Naive B cell (primary cell): ENCODE results near the gene KDM7A. TPM values are rescaled to one million over a fixed set of nuclear protein-coding genes. Genes with fewer than 3 reads are reported as not detected.
A peak's percentile ranks its signal among the peaks of the same experiment; 100 is the strongest.

Experiments
- ATAC-seq, 2 donors: fragments of 150-1000 bp; cut with Tn5 transposase; 2 replicates each; pipeline ENCODE4 v1.10.0; 2021; ENCODE audit warnings: low read depth in 2 of 2, mild to moderate bottlenecking in 2 of 2, moderate library complexity in 2 of 2
- DNase-seq: peaks from one replicate; pipeline ENCODE4 v3.0.0; 2022
- H3K27ac Mint-ChIP-seq, 6 donors: one replicate each; pipeline ENCODE4 v1.8.0; 2020 to 2022; ENCODE audit warnings: mild to moderate bottlenecking in 6 of 6, mixed read lengths in 6 of 6, moderate library complexity in 5 of 6, inconsistent platforms in 2 of 6
- H3K27me3 Mint-ChIP-seq, 3 donors: one replicate each; pipeline ENCODE4 v1.8.0; 2021 to 2022; ENCODE audit warnings: mixed read lengths in 3 of 3, mild to moderate bottlenecking in 1 of 3
- H3K36me3 Mint-ChIP-seq, 2 donors: one replicate each; pipeline ENCODE4 v1.8.0; 2020 to 2022; ENCODE audit warnings: mixed read lengths in 2 of 2, inconsistent platforms in 1 of 2, mild to moderate bottlenecking in 1 of 2
- H3K4me1 Mint-ChIP-seq, 3 donors: one replicate each; pipeline ENCODE4 v1.8.0; 2020 to 2022; ENCODE audit warnings: mixed read lengths in 3 of 3, inconsistent platforms in 1 of 3, mild to moderate bottlenecking in 1 of 3, moderate library complexity in 1 of 3
- H3K4me3 Mint-ChIP-seq, 8 donors: one replicate each; pipeline ENCODE4 v1.8.0; 2020 to 2022; ENCODE audit warnings: mild to moderate bottlenecking in 8 of 8, mixed read lengths in 8 of 8, moderate library complexity in 8 of 8, inconsistent platforms in 2 of 8
- H3K9me3 Mint-ChIP-seq, 7 donors: one replicate each; pipeline ENCODE4 v1.8.0; 2020 to 2022; ENCODE audit warnings: mixed read lengths in 7 of 7, mild to moderate bottlenecking in 5 of 7, inconsistent platforms in 2 of 7, moderate library complexity in 1 of 7
- polyA plus RNA-seq, 6 donors: library from polyadenylated mRNA; unstranded; fragments of 300-500 nt; fragmentation: Illumina TruSeq; gene quantifications; one replicate each; pipeline ENCODE4 v1.2.3, GENCODE V29; 2021; ENCODE audit warnings: low read depth in 6 of 6

The KDM7A gene
- polyA plus RNA-seq, 6 donors from 2014 or later: 5.8 to 10.1 (median 8.9) TPM

DNA sequence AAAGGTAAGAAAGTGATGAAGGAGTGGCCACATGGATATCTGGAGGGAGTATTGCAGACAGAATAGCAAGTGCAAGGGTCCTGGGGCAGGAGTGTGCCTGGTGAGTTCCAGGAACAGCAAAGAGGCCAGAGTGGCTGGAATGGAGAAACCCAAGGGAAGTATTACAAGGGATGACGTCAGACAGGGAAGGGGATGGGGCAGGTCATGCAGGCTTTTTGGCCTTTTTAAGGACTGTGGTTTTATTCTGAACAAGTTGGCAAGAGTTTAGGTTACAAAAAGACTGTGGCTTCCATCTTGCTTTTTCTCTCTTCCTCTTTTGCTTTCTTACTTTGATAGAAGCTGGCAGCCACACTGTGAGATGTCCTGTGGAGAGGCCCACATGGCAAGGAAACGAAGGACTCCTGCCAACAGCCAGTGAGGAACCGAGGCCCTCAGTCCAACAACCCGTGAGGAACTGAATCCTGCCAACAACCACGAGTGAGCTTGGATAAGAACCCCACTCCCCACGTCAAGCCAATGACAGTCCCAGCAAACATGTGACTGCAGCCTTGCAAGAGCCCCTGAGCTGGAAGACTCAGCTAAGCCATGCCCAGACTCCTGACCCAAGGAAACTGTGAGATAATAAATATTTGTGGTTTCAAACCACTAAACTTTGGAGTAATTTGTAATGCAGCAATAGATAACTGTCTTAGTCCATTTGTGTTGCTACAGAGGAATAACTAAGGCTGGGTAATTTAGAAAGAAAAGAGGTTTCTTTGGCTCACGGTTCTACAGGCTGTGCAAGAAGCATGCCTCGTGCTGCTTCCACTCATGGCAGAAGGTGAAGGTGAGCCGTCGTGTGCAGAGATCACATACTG lies 19.8 kb upstream of the KDM7A start:
- H3K4me1 Mint-ChIP-seq: peaks cover 3 to 18% (median 8%) of the 10 kb centered on the region in 3 donors
- ATAC-seq (no peak), DNase-seq (no peak)
- no peak overlapping the region for H3K4me3 Mint-ChIP-seq
- H3K27me3 Mint-ChIP-seq: peaks cover 0 to 11% (median 4%) of the 10 kb centered on the region in 3 donors
- H3K27ac Mint-ChIP-seq: peak overlapping the region in 4 of 6 donors; percentile 12 to 79 (median 38)
- H3K36me3 Mint-ChIP-seq: peaks cover 0 to 10% of the 10 kb centered on the region in 2 donors
- H3K9me3 Mint-ChIP-seq: peaks cover 2 to 8% (median 4%) of the 10 kb centered on the region in 7 donors

DNA sequence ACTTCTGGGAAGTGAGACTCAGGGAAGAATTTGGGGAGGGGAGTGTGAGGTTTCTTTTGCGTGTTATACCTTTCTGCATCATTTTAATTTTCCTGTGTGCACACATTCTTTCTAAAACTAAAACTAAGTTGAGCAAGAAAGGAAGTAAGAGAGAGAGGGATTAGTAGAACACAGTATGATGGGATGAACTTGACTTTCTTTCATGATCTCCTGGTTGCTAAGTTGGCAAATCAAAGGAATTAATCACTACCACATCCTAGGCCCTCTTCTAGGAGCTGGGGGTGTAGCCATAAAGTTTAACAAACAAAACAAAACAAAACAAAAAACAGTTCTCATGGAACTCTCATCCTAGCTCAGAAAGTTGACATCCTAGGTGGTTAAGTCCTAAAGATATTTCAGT lies 19.1 kb upstream of the KDM7A start:
- no peak for ATAC-seq
- Mint-ChIP-seq H3K27me3 (peaks cover 0 to 6% (median 0%) of the 10 kb centered on the region in 3 donors), H3K27ac (peak overlapping the region in 2 of 6 donors; percentile 6 to 79), H3K9me3 (peaks cover 2 to 8% (median 4%) of the 10 kb centered on the region in 7 donors), H3K36me3 (peaks cover 0 to 10% of the 10 kb centered on the region in 2 donors), H3K4me1 (peaks cover 3 to 18% (median 8%) of the 10 kb centered on the region in 3 donors), H3K4me3 (no peak overlapping the region)
- no peak for DNase-seq

DNA sequence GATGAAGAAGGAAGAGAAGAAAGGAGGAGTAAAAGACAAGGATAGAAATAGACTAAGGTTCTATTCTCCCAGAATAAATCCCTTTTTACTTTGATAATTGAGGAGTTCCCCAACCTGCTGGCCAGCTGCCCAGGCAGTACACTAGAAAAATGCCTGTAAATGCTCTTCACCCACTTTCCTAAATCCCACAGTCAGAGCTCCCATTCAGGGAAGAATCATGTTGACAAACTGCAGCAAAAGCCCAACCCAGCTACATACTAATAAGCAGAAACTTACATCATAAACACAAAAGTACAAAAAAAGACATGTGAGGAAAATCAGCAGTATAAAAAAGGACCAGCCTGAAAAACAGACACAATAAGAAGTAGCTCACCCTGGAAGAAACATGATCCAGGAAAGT lies 15.8 kb upstream of the KDM7A start:
- DNase-seq (no peak), ATAC-seq (no peak)
- Mint-ChIP-seq H3K9me3 (peaks cover 2 to 8% (median 4%) of the 10 kb centered on the region in 7 donors), H3K4me3 (no peak overlapping the region), H3K27me3 (peaks cover 0 to 8% (median 0%) of the 10 kb centered on the region in 3 donors), H3K4me1 (peaks cover 13 to 26% (median 14%) of the 10 kb centered on the region in 3 donors), H3K27ac (peak overlapping the region in 3 of 6 donors; percentile 8 to 44 (median 22)), H3K36me3 (peaks cover 0 to 10% of the 10 kb centered on the region in 2 donors)

DNA sequence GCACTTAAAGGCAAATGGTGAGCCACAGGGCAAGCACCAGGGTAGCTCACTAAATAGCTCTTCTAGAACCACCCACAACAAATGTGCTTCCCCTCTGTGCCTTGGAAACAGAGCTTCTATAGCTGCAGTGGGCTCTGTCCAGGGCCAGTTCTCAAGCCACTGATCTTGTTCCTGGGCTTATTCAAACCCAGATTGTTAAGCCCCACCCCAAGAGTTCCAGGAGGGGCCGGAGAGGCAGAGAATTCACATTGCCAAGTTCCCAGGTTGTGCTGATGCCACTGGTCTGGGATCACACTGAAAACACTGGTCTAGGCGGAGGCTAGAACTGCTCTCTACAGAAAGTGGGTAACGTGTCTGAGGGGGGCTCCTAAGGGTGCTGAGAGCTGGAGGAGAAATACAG lies 15.4 kb upstream of the KDM7A start:
- ATAC-seq: no peak
- peak overlapping the region in 1 of 6 donors; percentile 62 for H3K27ac Mint-ChIP-seq
- peaks cover 0 to 8% (median 0%) of the 10 kb centered on the region in 3 donors for H3K27me3 Mint-ChIP-seq
- DNase-seq: no peak
- H3K9me3 Mint-ChIP-seq: peaks cover 2 to 8% (median 4%) of the 10 kb centered on the region in 7 donors
- no peak overlapping the region for H3K4me3 Mint-ChIP-seq
- H3K36me3 Mint-ChIP-seq: peaks cover 0 to 10% of the 10 kb centered on the region in 2 donors
- H3K4me1 Mint-ChIP-seq: peaks cover 13 to 26% (median 14%) of the 10 kb centered on the region in 3 donors

DNA sequence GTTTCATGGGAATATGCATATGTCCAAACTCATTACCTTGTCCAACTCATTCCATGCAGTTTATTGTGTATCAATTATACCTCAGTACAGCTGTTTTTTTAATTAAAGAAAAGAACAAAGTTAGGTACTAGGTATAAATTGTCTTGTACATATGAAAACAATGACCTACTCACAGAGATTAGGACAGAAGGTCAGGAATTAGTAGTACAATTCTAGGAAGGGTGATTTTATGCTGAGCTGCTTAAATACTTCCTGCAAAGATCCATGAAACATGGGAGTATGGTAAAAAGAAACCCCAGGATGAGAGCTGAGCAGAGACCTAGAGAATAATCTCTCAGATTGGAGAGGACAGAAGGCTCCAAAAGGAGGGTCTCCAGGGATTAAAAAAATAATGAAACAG lies 13.8 kb upstream of the KDM7A start:
- Mint-ChIP-seq H3K9me3 (peaks cover 0 to 2% (median 0%) of the 10 kb centered on the region in 7 donors), H3K27ac (no peak overlapping the region), H3K36me3 (no peaks in the 10 kb centered on the region), H3K4me1 (peaks cover 14 to 18% (median 17%) of the 10 kb centered on the region in 3 donors), H3K27me3 (peaks cover 0 to 16% (median 7%) of the 10 kb centered on the region in 3 donors), H3K4me3 (no peak overlapping the region)
- no peak for ATAC-seq
- DNase-seq: no peak

DNA sequence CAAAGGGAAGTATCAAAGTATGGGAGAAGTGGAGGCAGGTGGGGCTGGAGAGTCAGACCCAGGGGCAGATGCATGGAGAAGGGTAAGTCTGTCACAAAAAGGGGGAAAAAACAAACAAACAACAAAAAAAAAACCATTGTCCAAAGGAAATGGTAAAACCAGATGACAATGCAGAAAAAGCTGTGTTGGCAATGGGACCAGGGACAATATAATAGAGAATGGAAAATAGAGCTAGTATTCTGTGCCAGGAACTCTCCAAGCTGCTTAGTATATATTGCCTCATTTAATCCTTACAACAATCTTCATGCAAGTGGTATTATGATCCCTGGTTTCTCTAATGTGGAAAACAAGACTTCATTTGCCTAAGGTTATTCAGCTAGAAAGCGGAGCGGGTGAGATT lies 13.1 kb upstream of the KDM7A start:
- ATAC-seq (no peak), DNase-seq (no peak)
- Mint-ChIP-seq H3K36me3 (no peaks in the 10 kb centered on the region), H3K4me3 (no peak overlapping the region), H3K27me3 (peaks cover 0 to 16% (median 7%) of the 10 kb centered on the region in 3 donors), H3K27ac (no peak overlapping the region), H3K9me3 (no peaks in the 10 kb centered on the region), H3K4me1 (peaks cover 10 to 18% (median 11%) of the 10 kb centered on the region in 3 donors)

DNA sequence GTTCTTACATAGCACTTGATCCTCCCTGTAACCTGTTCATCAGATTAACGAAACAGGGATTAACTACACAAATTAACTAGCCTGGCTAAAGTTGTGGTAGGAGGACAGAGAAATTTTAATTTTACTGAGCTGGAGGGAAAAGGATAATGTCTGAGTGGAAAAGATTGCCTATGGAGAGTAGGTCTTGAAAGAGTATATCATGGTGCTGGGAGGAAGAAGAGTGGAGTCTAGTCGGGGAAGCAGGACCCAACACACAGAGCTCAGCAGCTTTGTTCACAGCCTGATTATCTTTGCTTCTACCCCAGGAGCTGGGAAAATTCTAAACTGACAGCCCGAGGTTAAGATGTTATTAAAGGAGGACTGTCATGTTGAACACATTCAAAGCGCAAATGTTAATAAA lies 6.1 kb upstream of the KDM7A start:
- H3K27ac Mint-ChIP-seq: no peak overlapping the region
- DNase-seq: no peak
- peaks cover 0 to 4% (median 0%) of the 10 kb centered on the region in 7 donors for H3K9me3 Mint-ChIP-seq
- ATAC-seq: no peak
- H3K27me3 Mint-ChIP-seq: peaks cover 16 to 26% (median 23%) of the 10 kb centered on the region in 3 donors
- no peaks in the 10 kb centered on the region for H3K36me3 Mint-ChIP-seq
- H3K4me1 Mint-ChIP-seq: peaks cover 15 to 20% (median 17%) of the 10 kb centered on the region in 3 donors
- H3K4me3 Mint-ChIP-seq: no peak overlapping the region

DNA sequence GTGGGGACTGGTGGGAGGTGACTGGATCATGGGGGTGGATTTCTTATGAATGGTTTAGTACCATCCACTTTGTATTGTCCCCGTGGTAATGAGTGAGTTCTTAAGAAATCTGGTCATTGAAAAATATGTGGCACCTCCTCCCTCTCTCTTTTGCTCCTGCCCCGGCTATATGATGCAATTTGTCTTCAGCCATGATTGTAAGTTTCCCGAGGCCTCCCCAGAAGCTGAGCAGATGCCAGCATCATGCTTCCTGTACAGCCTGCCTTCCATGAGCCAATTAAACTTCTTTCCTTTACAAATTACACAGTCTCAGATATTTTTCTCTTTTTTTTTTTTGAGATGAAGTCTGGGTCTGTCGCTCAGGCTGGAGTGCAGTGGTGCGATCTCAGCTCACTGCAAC lies 2.6 kb upstream of the KDM7A start:
- peaks cover 0 to 4% (median 0%) of the 10 kb centered on the region in 7 donors for H3K9me3 Mint-ChIP-seq
- no peaks in the 10 kb centered on the region for H3K36me3 Mint-ChIP-seq
- peaks cover 15 to 19% (median 19%) of the 10 kb centered on the region in 3 donors for H3K27me3 Mint-ChIP-seq
- ATAC-seq: no peak
- H3K4me3 Mint-ChIP-seq: peak overlapping the region in 3 of 8 donors; percentile 74 to 96 (median 95)
- H3K27ac Mint-ChIP-seq: peak overlapping the region in 1 of 6 donors; percentile 33
- DNase-seq: no peak
- H3K4me1 Mint-ChIP-seq: peaks cover 18 to 33% (median 31%) of the 10 kb centered on the region in 3 donors

DNA sequence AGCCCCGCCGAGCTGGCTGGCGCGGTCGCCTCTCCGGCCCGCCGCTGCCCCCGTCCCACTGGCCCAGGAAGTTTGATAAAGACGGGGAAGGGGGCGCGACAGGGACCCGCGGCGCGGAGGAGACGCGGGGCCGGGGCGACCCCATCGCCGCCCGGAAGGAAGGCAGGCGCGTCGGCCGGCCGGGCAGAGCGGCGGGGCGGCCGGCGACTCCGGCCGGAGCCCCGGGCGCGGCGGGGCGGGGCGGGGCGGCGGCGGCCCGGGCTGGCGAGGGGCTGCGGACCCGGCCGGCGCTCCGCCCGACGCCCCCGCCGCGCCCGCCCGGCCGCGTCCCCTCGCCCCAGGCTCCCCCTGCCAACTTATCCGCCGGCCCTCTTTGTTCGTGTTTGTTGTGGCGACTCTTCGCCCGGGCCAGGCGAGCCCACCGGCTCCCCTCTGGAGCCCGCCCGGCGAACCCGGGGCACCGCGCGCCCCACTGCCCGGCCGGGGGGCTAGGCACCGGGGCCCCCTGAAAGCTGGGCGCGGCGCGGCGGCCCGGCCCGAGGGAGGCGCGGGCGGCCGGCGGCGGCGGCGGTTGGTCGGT lies 571 bp downstream of the KDM7A start:
- Mint-ChIP-seq H3K27ac (peak overlapping the region in 5 of 6 donors; percentile 66 to 97 (median 93)), H3K4me3 (peak overlapping the region; percentile 86 to 97 (median 94)), H3K4me1 (peaks cover 33 to 48% (median 36%) of the 10 kb centered on the region in 3 donors), H3K36me3 (no peaks in the 10 kb centered on the region), H3K9me3 (peaks cover 0 to 4% (median 0%) of the 10 kb centered on the region in 7 donors), H3K27me3 (peaks cover 0 to 10% (median 0%) of the 10 kb centered on the region in 3 donors)
- DNase-seq: no peak
- ATAC-seq: no peak

DNA sequence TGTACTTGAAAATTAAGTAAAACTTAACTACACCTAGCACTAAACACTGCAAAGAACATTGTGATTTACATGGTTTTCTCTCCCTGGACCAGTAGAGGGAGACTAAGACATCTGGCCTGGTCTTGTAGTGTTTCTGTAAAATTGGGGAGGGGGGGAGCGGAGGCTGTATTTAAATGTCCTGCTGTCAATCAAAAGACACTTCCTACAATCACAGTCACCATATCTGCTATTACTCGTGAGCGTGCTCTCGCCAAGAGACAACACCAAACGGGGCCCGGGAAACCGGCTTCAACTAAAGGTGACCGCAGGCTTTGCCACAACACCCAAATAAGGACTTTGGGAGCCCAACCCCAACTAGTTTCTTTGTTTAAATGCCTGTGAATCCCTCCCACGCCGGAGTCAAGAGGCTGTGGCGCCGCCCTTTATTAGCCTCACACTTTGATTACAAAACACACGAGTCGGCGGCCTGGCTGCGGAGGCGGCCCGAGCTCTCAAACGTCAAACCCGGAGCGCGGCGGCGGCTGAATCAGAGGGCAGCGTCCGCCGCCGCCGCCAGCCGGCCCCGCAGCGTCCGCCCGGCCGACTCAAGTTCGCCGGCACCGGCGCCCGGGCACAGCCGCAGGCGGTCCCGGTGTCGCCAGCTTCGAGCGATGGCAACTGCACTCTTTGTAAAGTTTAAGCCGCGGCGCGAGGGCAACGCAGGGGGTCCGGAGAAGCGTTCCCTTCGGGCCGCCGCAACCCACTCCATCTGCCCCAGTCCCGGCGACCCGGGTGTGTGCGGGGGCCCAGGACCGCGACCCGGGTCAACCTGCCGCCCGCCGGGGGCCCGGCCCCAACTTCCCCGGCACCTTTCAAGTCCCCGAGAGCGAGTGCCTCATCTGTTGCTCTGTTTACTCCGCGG lies 1.3 kb downstream of the KDM7A start:
- peaks cover 0 to 4% (median 0%) of the 10 kb centered on the region in 7 donors for H3K9me3 Mint-ChIP-seq
- no peaks in the 10 kb centered on the region for H3K36me3 Mint-ChIP-seq
- ATAC-seq: peak; percentile 64
- peak overlapping the region; percentile 86 to 97 (median 94) for H3K4me3 Mint-ChIP-seq
- H3K27ac Mint-ChIP-seq: peak overlapping the region; percentile 90 to 98 (median 96)
- peaks cover 39 to 55% (median 42%) of the 10 kb centered on the region in 3 donors for H3K4me1 Mint-ChIP-seq
- H3K27me3 Mint-ChIP-seq: peaks cover 0 to 4% (median 0%) of the 10 kb centered on the region in 3 donors
- DNase-seq: peak; percentile 94

DNA sequence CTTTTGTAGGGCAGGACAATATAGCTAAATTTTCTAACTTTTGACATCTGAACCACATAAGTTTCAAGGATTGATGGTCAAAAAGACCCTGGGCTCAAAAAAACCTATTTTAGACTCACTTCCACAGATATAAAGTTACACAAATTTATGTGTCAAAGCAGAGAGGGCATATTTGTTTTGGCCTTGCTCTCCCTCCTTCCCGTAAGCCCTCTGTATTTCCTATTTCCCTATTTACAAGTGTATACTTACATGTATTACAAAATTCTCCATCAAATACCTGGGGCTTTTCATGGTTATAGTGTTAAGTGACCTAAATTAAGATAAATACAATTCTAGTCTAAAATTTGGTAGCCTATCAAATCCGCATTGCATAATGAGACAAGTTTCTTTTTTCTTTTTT lies 2.6 kb downstream of the KDM7A start:
- peaks cover 0 to 4% (median 0%) of the 10 kb centered on the region in 3 donors for H3K27me3 Mint-ChIP-seq
- no peaks in the 10 kb centered on the region for H3K36me3 Mint-ChIP-seq
- ATAC-seq (no peak), DNase-seq (no peak)
- H3K4me3 Mint-ChIP-seq: peak overlapping the region in 1 of 8 donors; percentile 59
- H3K4me1 Mint-ChIP-seq: peaks cover 45 to 64% (median 49%) of the 10 kb centered on the region in 3 donors
- H3K9me3 Mint-ChIP-seq: peaks cover 0 to 4% (median 0%) of the 10 kb centered on the region in 7 donors
- peak overlapping the region in 3 of 6 donors; percentile 21 to 98 (median 24) for H3K27ac Mint-ChIP-seq

DNA sequence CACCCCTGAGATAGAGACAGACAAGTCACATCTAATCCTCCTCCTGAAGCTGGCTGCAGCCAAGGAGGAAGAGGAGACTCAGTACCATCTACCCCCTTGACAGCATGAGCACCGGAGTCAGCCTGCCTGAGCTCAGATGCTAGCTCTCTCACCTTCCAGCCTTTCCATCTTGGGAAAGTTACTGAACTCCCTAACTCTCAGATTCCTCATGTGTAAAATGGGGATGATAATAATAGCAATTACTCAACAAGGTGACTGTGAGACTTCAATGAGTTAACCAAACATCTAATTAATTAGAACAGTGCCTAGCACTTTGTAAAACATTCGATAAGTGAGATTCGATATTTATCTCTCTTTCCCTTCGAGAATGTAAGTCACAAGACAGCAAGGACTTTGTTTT lies 6.4 kb downstream of the KDM7A start:
- ATAC-seq (no peak), DNase-seq (no peak)
- Mint-ChIP-seq H3K36me3 (no peaks in the 10 kb centered on the region), H3K27ac (peak overlapping the region in 3 of 6 donors; percentile 43 to 88 (median 47)), H3K4me1 (peaks cover 40 to 75% (median 53%) of the 10 kb centered on the region in 3 donors), H3K9me3 (no peaks in the 10 kb centered on the region), H3K4me3 (peak overlapping the region in 4 of 8 donors; percentile 1 to 69 (median 9)), H3K27me3 (no peaks in the 10 kb centered on the region)
